Uterus (tissue), 2 donors: ENCODE measurements around the gene FHIT.

ENCODE experiments used
- CTCF ChIP-seq, 4 experiments: fragments of 200-600 bp in 2 of 4; fragments of 450-650 bp in 2 of 4; sonication (generic) in 2 of 4; IDR thresholded peaks; one replicate each; pipeline ENCODE4 v1.5.1; 2016 to 2019; ENCODE audit warnings: antibody characterized with exemption in 4 of 4, mild to moderate bottlenecking in 2 of 4, moderate library complexity in 1 of 4
- POLR2A ChIP-seq, 2 donors: fragments of 450-650 bp; IDR thresholded peaks; one replicate each; pipeline ENCODE4 v1.6.1; 2016; ENCODE audit warnings: antibody characterized with exemption in 2 of 2, mild to moderate bottlenecking in 1 of 2, moderate library complexity in 1 of 2

GRCh38 chr3:59998058-59998457 is 1253.2 kb downstream of the FHIT start:
- TF ChIP-seq CTCF (IDR thresholded peaks at IDR 0.05) (no peak), POLR2A (IDR thresholded peaks at IDR 0.05) (no peak)
